BE2C (cell line): ENCODE data around the gene HOXA1.

Experiments
- DNase-seq: peaks from one replicate; pipeline ENCODE4 v3.0.0-alpha.2; 2020
- H3K27me3 ChIP-seq: fragments of 250-450 bp; sonication (Bioruptor Pico); 2 replicates; pipeline ENCODE4 v1.5.1; 2020; ENCODE audit warnings: mild to moderate bottlenecking
- H3K36me3 ChIP-seq: fragments of 250-450 bp; sonication (Bioruptor Pico); 2 replicates; pipeline ENCODE4 v1.5.1; 2020; ENCODE audit warnings: mild to moderate bottlenecking
- H3K4me1 ChIP-seq: fragments of 250-450 bp; sonication (Bioruptor Pico); 2 replicates; pipeline ENCODE4 v1.5.1; 2020
- H3K4me3 ChIP-seq: 2 replicates; pipeline ENCODE4 v1.5.1; 2011; ENCODE audit warnings: low read depth, low read length
- H3K9me3 ChIP-seq: fragments of 250-450 bp; sonication (Bioruptor Pico); 2 replicates; pipeline ENCODE4 v1.5.1; 2020
- CTCF ChIP-seq: IDR thresholded peaks from 2 replicates; pipeline ENCODE4 v1.5.1; 2012; ENCODE audit warnings: mild to moderate bottlenecking, low read depth, low read length

Gene HOXA1

GRCh38 chr7:27142580-27143022, 46.8 kb upstream of the HOXA1 start:
- DNase-seq, result no peak
- no peaks in the 10 kb centered on the region for H3K9me3 ChIP-seq
- H3K36me3 ChIP-seq, result no peaks in the 10 kb centered on the region
- TF ChIP-seq CTCF, result no peak
- H3K4me3 ChIP-seq, result no peak overlapping the region
- no peaks in the 10 kb centered on the region for H3K4me1 ChIP-seq
- H3K27me3 ChIP-seq, result peaks cover 100% of the 10 kb centered on the region

- TF ChIP-seq CTCF, result no peak
- H3K36me3 ChIP-seq, result no peaks in the 10 kb centered on the region
- H3K9me3 ChIP-seq, result no peaks in the 10 kb centered on the region
- H3K4me1 ChIP-seq, result no peaks in the 10 kb centered on the region
- H3K4me3 ChIP-seq, result no peak overlapping the region
- peaks cover 100% of the 10 kb centered on the region for H3K27me3 ChIP-seq
- no peak for DNase-seq
Measured at GRCh38 chr7:27141923-27142579, 46.3 kb upstream of the HOXA1 start.

GRCh38 chr7:27141137-27141922, 45.5 kb upstream of the HOXA1 start:
- no peak for DNase-seq
- no peak overlapping the region for H3K4me3 ChIP-seq
- peaks cover 100% of the 10 kb centered on the region for H3K27me3 ChIP-seq
- H3K36me3 ChIP-seq, result no peaks in the 10 kb centered on the region
- no peaks in the 10 kb centered on the region for H3K4me1 ChIP-seq
- TF ChIP-seq CTCF, result no peak
- no peaks in the 10 kb centered on the region for H3K9me3 ChIP-seq

- H3K36me3 ChIP-seq, result no peaks in the 10 kb centered on the region
- DNase-seq, result no peak
- H3K4me1 ChIP-seq, result no peaks in the 10 kb centered on the region
- H3K4me3 ChIP-seq, result no peak overlapping the region
- H3K27me3 ChIP-seq, result peaks cover 100% of the 10 kb centered on the region
- H3K9me3 ChIP-seq, result no peaks in the 10 kb centered on the region
- TF ChIP-seq CTCF, result no peak
Measured at GRCh38 chr7:27140126-27140857, 44.5 kb upstream of the HOXA1 start.

- H3K27me3 ChIP-seq, result peaks cover 100% of the 10 kb centered on the region
- no peak overlapping the region for H3K4me3 ChIP-seq
- no peak for TF ChIP-seq CTCF
Measured at GRCh38 chr7:27139334-27140125, 43.7 kb upstream of the HOXA1 start.

More at GRCh38 chr7:27139334-27140125, 43.7 kb upstream of the HOXA1 start:
- H3K4me1 ChIP-seq, result no peaks in the 10 kb centered on the region
- peak; percentile 6 for DNase-seq
- no peaks in the 10 kb centered on the region for H3K36me3 ChIP-seq
- no peaks in the 10 kb centered on the region for H3K9me3 ChIP-seq
